Stimulated activated CD8-positive, alpha-beta memory T cell treated with anti-CD3 and anti-CD28 coated beads, Interleukin-7, amount 100 ng/mL, for 1 hour (primary cell): ENCODE measurements around the gene ITIH3.

ENCODE experiments used
- DNase-seq, 2 donors: peaks; one replicate each; pipeline ENCODE4 v3.0.0-alpha.2; 2020; ENCODE audit warnings: low read depth in 2 of 2

The ITIH3 gene

DNA sequence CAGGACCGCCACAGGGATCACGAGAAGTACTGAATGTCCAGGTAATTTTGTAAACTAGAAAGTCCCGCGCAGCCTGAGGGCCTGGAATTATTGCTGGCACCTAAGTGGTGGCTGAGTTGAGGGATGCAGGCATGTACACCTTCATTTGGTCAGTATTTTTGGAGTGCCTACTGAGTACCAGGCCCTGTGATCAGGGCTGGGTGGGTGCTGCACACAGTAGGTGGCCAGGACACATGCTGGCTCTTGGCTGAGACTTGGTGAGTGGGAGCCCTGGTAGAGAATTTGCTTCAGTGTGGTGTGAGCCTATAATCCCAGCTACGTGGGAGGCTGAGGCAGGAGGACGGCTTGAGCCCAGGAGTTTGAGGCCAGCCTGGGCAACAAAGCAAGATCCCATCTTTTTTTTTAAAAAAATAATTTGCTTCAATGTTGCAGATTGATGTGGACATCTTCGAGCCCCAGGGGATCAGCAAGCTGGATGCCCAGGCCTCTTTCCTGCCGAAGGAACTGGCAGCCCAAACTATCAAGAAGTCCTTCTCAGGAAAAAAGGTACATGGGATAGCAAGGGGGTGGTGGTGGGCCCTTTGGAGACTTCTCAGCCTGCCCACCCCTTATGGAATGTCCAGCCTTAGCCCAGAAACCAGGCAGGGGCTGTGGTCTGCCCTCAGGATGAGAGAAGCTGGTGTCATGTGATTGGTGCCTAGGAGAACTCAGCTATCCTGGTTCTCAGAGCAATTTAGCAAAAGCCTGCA is 14.6 kb upstream of the ITIH3 start:
- DNase-seq: no peak

DNA sequence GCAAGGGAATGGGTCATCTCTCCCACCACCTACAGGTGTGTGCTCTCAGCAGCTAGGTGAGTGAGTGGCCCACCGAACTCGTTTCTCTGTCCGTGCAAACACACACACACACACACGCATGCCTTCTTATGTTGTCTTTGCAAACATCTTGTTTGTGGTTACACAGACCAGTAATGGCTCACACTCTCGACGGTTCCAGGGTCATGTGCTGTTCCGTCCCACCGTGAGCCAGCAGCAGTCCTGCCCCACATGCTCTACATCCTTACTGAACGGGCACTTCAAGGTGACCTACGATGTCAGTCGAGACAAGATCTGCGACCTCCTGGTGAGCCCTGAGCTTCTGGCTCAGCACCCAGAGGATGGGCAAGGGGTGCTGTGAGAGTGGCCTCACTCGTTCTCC is 12.9 kb upstream of the ITIH3 start:
- DNase-seq: no peak

DNA sequence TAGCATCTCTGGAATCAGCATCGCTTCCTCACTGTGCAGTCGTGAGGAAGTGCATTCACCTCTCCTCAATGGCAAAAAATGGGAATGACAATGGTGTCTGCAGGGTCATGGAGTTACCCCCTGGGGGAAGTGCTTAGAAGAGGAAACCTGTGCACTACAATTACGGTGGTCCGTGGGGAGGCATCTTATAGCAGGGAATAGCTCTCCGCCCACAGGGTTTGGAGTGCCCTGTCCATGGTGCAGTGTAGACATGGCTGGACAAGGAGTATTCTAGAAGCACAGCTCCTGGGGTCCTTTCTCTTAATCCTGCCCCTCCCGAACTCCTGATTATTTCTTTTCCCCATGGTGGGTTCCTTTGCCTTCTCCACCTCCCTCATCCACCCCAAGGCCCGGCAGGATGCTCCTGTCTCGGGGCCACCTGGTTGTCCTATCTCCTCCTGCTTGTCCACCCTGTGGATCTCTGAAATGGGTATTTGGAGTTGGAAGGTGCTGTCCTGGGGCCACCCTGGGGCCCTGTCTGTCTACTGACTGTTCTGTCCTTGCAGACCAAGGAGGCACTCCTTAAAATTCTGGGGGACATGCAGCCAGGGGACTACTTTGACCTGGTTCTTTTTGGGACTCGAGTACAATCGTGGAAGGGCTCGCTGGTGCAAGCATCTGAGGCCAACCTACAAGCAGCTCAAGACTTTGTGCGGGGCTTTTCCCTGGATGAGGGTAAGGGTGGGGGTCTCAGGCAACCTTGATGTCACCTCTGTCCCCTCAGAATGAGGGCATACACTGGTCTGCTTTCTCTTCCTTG is 12.0 kb upstream of the ITIH3 start:
- no peak for DNase-seq

- DNase-seq: no peak
Measured at GRCh38 chr3:52783211-52783555, 11.4 kb upstream of the ITIH3 start.

DNA sequence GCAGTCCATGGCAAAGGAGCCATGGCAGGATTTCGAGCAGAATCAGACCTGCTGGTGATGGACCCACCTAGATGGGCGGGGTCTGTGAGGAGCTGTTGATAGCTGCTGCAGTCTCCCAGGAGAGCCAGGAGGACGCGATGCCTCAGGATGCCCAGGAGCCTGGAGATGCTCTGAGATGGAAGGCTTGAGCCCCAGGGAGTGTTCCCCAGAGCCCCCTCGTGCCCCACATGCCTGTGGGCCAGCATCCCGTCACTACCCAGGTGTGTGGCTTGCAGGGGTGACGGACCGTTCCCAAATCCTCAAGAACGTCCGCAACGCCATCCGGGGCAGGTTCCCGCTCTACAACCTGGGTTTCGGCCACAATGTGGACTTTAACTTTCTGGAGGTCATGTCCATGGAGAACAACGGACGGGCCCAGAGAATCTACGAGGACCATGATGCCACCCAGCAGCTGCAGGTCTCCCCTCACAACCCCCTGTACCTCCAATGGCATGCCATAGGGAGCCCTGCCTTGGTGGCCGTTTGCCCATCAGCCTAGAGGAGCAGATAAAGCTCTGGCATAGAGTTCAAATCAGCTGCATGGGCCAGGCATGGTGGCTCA is 10.5 kb upstream of the ITIH3 start:
- DNase-seq: no peak

- no peak for DNase-seq
Measured at GRCh38 chr3:52784931-52785590, 9.5 kb upstream of the ITIH3 start.

GRCh38 chr3:52786330-52787215 is 8.0 kb upstream of the ITIH3 start:
- DNase-seq: no peak

- DNase-seq: no peak
Measured at GRCh38 chr3:52787246-52787645, 7.3 kb upstream of the ITIH3 start.

- DNase-seq: no peak
Measured at GRCh38 chr3:52787672-52788625, 6.6 kb upstream of the ITIH3 start.

DNA sequence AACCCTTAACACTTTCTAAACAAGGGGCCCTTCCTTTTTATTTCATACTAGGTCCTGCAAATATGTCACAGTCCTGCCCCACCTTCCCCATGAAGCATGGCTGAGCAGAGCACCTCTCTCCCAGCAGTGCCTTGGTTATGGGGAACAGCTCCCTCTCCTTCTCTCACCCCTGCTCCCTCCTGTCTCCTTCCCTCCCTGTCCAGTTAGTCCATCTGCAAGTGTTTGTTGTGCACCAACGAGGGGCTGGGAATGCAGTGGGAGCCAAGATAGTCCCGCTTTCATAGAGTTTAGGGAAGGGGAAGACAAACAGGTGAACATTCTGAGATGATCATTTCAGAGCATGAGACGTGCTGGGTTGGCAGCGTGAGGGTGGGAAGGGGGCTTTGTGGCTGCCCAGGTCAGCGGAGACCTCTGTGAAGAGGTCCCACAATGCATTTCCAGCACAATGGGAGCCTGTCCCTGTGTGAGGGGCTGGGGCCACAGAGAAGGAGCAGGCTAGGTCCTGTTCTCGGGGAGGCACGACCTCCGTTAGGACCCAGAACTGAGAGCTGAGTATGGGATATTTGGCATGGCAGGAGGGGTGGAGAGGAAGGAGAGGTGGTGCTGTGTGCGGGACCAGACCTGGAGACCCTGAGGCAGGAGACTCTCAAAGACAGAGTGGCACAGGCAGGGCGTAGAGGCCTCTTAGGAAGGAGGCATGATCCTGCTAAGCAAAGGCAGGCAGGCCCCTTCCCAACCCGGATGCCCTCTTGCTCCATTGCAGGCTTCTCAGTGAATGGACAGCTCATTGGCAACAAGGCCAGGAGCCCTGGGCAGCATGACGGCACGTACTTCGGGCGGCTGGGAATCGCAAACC is 5.5 kb upstream of the ITIH3 start:
- DNase-seq: no peak

DNA sequence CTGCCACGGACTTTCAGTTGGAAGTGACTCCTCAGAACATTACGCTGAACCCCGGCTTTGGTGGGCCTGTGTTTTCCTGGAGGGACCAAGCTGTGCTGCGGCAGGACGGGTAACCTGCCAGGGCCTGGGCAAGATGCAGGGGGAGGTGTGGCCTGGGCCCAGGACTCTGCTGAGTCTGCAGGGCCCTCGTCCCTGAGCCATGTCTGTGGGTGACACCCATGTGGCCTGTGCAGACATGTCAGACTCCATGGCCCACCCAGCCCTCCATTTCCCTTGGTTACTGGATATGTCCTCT is 4.9 kb upstream of the ITIH3 start:
- no peak for DNase-seq

GRCh38 chr3:52790337-52790736 is 4.3 kb upstream of the ITIH3 start:
- DNase-seq: no peak

DNA sequence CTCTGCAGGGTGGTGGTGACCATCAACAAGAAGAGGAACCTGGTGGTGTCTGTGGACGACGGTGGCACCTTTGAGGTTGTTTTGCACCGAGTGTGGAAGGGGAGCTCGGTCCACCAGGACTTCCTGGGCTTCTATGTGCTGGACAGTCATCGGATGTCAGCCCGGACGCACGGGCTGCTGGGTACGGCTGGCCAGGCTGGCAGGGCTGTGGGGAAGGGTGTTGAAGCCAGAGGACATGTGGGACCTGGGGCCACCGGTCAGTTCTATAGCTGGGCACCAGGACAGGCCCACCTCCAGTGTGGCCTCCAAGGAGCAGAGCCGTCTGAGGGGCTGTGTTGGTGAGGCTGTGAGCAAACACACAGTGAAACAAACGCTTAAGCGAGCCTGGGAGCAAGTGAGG is 3.9 kb upstream of the ITIH3 start:
- DNase-seq: no peak

DNA sequence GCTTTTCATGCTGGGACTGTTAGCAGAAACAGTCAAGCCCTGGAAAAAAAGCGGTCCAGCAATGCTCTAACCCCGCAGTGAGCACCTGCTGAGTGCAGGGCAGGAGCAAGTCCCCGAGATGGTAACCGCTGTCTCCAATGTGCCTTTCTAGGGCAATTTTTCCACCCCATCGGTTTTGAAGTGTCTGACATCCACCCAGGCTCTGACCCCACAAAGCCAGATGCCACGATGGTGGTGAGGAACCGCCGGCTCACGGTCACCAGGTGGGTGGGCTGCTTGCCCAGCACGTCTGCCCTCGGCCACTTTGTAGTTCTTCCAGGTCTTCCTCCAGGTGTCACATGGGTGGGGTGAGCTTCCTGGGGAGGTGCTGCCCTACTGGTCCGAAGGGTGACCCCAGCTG is 3.2 kb upstream of the ITIH3 start:
- DNase-seq: no peak

GRCh38 chr3:52791928-52792327 is 2.7 kb upstream of the ITIH3 start:
- no peak for DNase-seq

DNA sequence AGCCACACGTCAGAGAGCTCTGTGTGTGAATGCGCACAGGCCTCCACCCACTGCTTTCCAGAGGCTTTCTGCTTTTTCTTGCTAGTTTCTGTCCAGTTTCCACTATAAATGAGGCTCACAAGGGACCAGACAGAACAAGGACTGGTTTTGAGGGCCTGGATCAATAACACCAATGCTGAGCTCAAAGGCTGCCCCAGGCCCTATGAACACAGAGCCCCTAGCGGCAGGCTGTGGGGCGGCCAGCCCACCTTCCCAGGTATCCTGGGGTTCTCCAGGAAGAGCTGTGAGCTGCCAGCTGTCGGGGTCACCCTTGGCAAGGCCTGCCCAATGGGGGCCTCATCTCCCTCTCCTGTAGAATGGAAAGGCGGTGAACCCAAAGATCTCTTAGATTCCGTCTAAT is 2.2 kb upstream of the ITIH3 start:
- no peak for DNase-seq

- DNase-seq: no peak
Measured at GRCh38 chr3:52792961-52793695, 1.5 kb upstream of the ITIH3 start.

- DNase-seq: no peak
Measured at GRCh38 chr3:52793702-52794611, 639 bp upstream of the ITIH3 start.
